ENCODE results near the gene TSPAN17. TPM values are rescaled to one million over a fixed set of nuclear protein-coding genes. Genes with fewer than 3 reads are reported as not detected.

TSPAN17 gene
- total RNA-seq, 1 experiment from 2014 or later: 17.0 TPM

DNA sequence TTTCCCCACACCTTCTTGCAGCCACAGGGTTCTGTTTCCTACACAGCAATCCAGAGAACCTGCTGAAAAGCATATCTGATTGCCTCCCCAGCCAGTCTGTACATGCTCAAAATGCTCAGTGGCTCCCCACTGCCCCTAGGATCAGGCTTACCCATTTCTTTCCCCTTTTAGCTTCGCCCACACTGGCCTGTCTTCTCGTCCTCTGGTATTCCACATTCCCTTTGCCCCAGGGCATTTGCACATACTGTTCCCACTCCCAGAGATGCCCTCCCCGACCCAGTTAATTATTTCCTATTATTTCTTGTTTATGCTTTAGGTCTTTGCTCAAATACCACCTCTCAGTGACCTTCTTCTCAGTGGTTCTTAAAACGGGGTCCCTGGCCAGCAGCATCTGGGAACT is 6.7 kb upstream of the TSPAN17 start:
- no peak for DNase-seq (ENCODE audit: low read depth)

GRCh38 chr5:176642675-176643490 is 4.4 kb upstream of the TSPAN17 start:
- no peak for DNase-seq (ENCODE audit: low read depth)

GRCh38 chr5:176643491-176644219 is 3.6 kb upstream of the TSPAN17 start:
- no peak for DNase-seq (ENCODE audit: low read depth)

GRCh38 chr5:176644294-176644693 is 3.0 kb upstream of the TSPAN17 start:
- DNase-seq (ENCODE audit: low read depth): no peak

DNA sequence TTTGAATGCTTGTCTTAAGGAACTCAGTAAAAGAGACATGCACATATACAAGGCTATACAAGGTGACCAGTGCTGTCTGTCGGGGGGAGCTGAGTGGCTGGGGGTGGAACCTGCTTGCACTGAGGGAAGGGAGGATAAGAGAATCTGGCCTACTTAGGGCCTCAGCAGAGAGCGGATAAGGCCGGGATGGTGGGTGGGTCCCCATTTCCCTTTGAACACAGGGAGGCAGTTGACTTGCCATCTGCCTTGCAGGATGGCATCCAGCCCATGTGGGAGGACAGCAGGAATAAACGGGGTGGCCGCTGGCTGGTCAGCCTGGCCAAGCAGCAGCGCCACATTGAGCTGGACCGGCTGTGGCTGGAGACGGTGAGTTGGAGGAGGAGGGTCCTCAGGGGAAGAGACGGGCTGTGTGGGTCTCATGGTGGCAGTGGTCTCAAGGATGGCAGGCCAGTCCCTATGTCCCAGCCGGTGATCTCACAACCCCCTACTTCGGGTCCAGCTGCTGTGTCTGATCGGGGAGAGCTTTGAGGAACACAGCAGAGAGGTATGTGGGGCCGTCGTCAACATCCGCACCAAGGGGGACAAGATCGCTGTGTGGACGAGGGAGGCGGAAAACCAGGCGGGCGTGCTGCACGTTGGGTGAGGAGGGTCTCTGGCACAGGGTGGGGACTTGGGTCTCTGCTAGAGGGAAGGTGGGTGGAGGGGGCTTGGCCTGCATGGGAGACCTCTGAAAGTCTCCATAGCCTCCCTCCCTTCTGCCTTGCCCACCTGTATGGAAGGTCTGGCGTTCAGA is 2.2 kb upstream of the TSPAN17 start:
- no peak for DNase-seq (ENCODE audit: low read depth)

- DNase-seq (ENCODE audit: low read depth): no peak
Measured at GRCh38 chr5:176646049-176646706, 1.1 kb upstream of the TSPAN17 start.

DNA sequence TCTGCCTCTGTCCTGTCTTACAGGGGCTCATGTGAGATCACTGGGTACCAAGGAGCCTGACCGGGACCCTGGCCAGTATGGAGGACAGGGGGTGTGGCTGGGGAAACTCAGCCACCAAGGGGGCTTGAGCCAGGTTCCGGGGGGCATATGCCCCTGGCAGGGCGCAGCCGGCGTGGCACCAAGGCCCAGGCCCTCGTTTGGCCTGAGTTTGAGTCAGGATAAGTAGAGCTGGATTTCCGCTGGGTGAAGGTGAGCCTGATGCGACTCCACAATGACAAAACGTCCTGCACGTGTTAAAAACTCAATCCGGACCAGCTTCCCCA is 616 bp upstream of the TSPAN17 start:
- DNase-seq (ENCODE audit: low read depth): no peak

GRCh38 chr5:176647843-176648473 is 674 bp downstream of the TSPAN17 start:
- DNase-seq (ENCODE audit: low read depth): peak; percentile 69

DNA sequence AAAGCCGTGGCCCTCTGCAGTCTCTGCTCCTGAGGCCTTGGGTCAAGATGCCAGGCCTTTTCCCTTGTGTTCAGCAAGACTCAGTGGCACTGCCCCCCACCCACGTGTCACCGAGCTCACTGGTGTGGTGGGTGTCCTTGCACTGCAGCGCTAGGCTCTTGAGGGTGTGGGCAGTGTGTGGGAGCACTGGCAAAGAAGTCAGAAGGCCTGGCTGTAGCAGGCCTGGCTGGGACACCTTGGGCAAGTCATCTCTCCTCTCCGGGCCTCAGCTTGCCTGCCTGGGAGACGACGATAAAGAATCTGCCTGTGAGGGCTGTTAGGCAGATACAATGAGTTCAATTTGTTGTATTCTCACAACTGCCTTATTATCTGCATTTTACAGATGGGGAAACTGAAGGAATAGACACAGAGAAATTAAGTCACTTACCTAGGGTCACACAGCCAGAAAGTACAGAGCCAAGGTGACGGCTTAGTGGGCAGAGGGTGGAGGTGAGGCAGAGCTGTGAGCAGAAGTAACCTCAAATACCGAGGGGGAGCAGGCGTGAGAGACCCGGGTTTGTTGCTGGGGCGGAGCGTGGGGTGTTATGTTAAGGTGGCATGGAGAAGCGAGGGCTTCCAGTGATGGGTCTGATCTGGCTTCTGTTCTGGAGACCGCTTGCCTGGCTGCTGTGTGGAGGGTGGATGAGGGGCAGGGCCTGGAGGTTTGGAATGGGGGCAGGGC is 1.4 kb downstream of the TSPAN17 start:
- no peak for DNase-seq (ENCODE audit: low read depth)

GRCh38 chr5:176650354-176650884 is 3.1 kb downstream of the TSPAN17 start:
- no peak for DNase-seq (ENCODE audit: low read depth)

DNA sequence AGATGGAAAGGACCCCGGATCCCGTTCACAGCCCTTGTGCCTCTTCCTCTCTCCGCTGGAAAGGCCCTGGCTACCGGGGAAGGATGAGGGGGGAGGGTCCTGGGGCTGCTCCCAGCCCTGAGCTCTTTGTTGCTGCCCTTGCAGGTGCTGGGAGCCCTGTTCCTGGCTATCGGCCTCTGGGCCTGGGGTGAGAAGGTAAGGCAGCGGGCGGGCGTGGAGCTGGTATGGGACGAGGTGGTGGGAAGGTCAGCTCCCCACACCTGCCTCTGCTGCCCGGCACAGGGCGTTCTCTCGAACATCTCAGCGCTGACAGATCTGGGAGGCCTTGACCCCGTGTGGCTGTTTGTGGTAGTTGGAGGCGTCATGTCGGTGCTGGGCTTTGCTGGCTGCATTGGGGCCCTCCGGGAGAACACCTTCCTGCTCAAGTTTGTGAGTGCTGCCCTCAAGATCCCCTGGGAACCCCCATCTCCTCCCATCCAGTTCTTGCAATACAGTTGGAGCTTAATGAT is 4.2 kb downstream of the TSPAN17 start:
- no peak for DNase-seq (ENCODE audit: low read depth)

- no peak for DNase-seq (ENCODE audit: low read depth)
Measured at GRCh38 chr5:176652136-176652535, 4.9 kb downstream of the TSPAN17 start.

DNA sequence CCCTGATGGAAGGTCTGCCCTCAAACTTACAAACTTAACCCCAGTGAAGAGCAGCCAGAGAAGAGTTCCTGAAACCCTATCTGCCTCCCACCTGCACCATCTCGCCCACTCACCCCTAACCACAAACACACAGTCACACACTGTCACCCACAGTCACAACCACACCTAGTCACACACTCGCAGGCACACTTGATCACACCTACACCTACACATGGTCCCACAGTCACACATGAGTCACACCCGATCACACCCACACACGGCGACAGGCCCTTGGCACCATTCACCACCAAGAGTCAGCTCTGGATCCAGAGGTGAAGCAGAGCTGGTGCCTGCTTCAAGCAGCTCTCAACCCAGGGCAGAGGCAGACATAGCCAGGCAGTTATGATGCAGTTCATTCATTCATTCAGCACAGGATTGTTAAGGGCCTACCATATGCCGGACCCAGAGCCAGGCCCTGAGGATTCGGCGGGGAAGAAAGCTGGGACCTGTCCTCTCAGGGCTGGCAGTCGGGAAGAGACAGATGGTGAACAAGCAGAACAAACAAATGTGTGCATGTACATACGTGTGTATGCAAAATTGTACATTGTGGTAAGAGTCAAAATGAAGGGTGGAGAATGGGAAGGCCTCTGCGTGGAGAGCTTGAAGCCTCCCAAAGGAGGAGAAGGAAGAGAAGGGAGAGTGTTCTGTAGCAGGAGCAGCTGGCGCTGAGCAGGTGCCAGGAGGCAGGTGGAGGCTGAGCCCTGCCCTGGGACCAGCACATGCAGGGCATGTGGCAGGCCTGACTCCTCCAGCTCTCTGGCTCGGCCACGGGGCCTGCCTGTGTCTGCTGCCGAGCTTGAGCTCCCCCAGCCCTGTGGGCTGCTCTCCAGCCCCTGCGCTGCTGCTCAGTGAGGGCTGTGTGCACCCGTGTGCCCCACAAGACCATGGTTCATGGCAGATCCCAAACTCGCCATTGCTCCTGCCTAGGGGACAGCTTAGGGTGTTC is 6.4 kb downstream of the TSPAN17 start:
- DNase-seq (ENCODE audit: low read depth): peak; percentile 65

GRCh38 chr5:176654856-176655255 is 7.6 kb downstream of the TSPAN17 start:
- DNase-seq (ENCODE audit: low read depth): no peak

DNA sequence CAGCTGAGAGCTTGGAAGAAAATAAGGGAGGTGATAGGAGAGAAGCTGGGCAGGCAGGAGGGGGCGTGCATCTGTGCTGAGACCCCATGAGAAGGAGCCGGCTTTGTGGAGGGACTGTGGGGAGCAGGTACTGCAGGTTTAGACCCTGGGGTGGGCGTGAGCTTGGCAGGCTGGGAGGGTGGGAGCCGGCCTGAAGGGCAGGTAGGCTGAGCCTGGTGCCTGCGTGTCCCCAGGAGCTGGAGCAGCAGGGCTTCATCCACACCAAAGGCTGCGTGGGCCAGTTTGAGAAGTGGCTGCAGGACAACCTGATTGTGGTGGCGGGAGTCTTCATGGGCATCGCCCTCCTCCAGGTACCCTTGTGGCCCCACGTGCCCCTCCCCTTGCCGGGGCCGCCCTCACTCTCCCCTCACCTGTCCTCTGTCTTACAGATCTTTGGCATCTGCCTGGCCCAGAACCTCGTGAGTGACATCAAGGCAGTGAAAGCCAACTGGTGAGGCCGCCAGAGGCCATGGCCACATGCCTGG is 9.2 kb downstream of the TSPAN17 start:
- DNase-seq (ENCODE audit: low read depth): no peak

- DNase-seq (ENCODE audit: low read depth): peak; percentile 90
Measured at GRCh38 chr5:176658007-176658599, 10.8 kb downstream of the TSPAN17 start.

DNA sequence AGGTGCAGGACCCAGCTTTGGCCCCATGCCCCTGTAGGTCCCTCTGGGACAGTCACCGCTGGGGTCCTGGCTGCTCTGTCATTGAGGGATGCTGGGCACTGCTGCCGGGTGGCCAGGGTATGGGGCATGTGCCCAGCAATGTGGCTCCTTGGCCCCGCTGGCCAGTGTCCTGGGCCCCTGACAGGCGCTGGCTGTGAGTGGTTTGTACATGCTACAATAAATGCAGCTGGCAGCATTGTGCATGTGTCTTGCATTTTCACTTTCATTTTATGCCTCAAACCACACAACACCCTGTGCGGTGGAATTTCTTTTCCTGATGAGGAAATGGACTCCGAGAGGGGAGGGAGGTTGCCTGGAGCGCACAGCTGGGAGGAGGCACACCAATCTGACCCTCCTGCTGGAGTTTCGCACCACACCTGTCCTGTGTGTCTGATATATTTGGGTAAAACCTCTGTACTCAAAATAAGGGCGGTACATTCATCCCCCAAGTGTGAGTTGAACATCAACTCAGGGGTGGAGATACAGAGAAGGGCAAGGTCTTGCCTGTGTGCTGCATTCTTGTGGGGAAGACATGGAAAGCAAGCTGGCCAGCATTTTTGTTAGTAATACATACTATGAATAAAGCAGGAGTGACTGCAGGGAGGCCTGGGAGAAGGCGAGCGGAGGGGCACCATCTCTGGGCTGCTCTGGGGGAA is 11.7 kb downstream of the TSPAN17 start:
- peak; percentile 78 for DNase-seq (ENCODE audit: low read depth)

DNA sequence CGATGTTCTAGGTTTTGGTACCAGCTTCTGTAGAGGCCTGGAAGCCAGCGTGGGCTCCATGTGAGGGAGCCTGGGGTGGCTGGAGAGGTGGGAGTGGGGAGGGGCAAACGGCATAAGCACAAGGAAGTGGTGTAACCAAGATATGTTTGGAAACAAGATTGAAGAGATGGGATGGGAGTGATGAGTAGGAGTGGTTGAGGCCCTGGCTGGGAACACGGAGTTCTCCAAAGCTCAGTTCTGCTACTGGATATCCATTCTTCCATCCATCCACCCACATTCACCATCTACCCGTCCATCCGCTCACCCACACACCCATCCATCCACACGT is 12.2 kb downstream of the TSPAN17 start:
- no peak for DNase-seq (ENCODE audit: low read depth)
